CD4-positive, alpha-beta T cell (primary cell): Measurements from ENCODE around the gene MFN2. TPM values are rescaled to one million over a fixed set of nuclear protein-coding genes. Genes with fewer than 3 reads are reported as not detected.

Experiments
- ATAC-seq: fragments of 200-7000 bp; cut with Tn5 transposase; one replicate; pipeline ENCODE4 v1.10.0; 2022; ENCODE audit warnings: mild to moderate bottlenecking; ENCODE audit not compliant: poor library complexity
- CTCF ChIA-PET: fragments of 350-600 bp; sonication (Branson Sonifier 250); formaldehyde crosslinking; loops from one replicate; lab custom pipeline; 2021; ENCODE audit warnings: antibody characterized with exemption, inconsistent platforms; lab: Charles Lee
- POLR2A ChIA-PET: fragments of 350-600 bp; sonication (Branson Sonifier 250); formaldehyde crosslinking; loops from one replicate; lab custom pipeline; 2021; ENCODE audit warnings: antibody characterized with exemption, inconsistent platforms; lab: Charles Lee
- DNase-seq, 14 experiments: peaks; one replicate each; pipeline ENCODE4 v3.0.0-alpha.2; 2013 to 2020; ENCODE audit warnings: mixed read lengths in 2 of 14
- H3K27ac ChIP-seq, 2 donors: one replicate each; pipeline versions ENCODE4 v1.5.1 to v1.7.0; 2013; ENCODE audit warnings: low read length in 2 of 2, low read depth in 1 of 2, mild to moderate bottlenecking in 1 of 2
- H3K27me3 ChIP-seq, 2 experiments: 1 replicate in 1 of 2; 2 replicates in 1 of 2; pipeline versions ENCODE4 v1.6.1 to v1.7.0; 2013; ENCODE audit warnings: low read length in 2 of 2, control low read depth in 1 of 2, mild to moderate bottlenecking in 1 of 2, moderate library complexity in 1 of 2; ENCODE audit not compliant: insufficient read depth in 2 of 2, control insufficient read depth in 1 of 2
- H3K36me3 ChIP-seq: one replicate; pipeline ENCODE4 v1.6.1; 2013; ENCODE audit warnings: low read length, control low read depth; ENCODE audit not compliant: insufficient read depth
- H3K4me1 ChIP-seq: one replicate; pipeline ENCODE4 v1.6.1; 2013; ENCODE audit warnings: low read length, control low read depth; ENCODE audit not compliant: insufficient read depth
- H3K4me3 ChIP-seq: one replicate; pipeline ENCODE4 v1.5.1; 2013; ENCODE audit warnings: mild to moderate bottlenecking, low read length, moderate library complexity
- H3K9me3 ChIP-seq, 2 experiments: 1 replicate in 1 of 2; 2 replicates in 1 of 2; pipeline versions ENCODE4 v1.6.1 to v1.7.0; 2013; ENCODE audit warnings: low read length in 2 of 2, mild to moderate bottlenecking in 2 of 2, control low read depth in 1 of 2, moderate library complexity in 1 of 2; ENCODE audit not compliant: control insufficient read depth in 1 of 2, insufficient read depth in 1 of 2
- H3K27ac Mint-ChIP-seq: one replicate; pipeline ENCODE4 v1.8.0; 2020; ENCODE audit warnings: mixed read lengths
- H3K27me3 Mint-ChIP-seq: one replicate; pipeline ENCODE4 v1.8.0; 2021; ENCODE audit warnings: mixed read lengths
- H3K36me3 Mint-ChIP-seq: one replicate; pipeline ENCODE4 v1.8.0; 2021; ENCODE audit warnings: low read depth, mixed read lengths
- H3K4me1 Mint-ChIP-seq: one replicate; pipeline ENCODE4 v1.8.0; 2021; ENCODE audit warnings: low read depth, mixed read lengths
- H3K4me3 Mint-ChIP-seq: one replicate; pipeline ENCODE4 v1.8.0; 2020; ENCODE audit warnings: mild to moderate bottlenecking, mixed read lengths
- H3K9me3 Mint-ChIP-seq: one replicate; pipeline ENCODE4 v1.8.0; 2020; ENCODE audit warnings: mixed read lengths
- intact Hi-C, 2 experiments: fragments of 100-400 bp; cut with DNase I in 1 of 2; cut with micrococcal nuclease in 1 of 2; formaldehyde crosslinking; loops; one replicate each; pipeline versions ENCODE4 v1.15.1 to v1.9.0; 2023 to 2025; cut with DNase I, micrococcal nuclease
- total RNA-seq, 174 experiments: library from RNA in 2 of 174; stranded (reverse) in 2 of 174; gene quantifications; one replicate each; pipeline ENCODE4 v1.2.3 and lab custom pipeline; 2021 to 2026
- TF ChIP-seq, protein P1 (sequence below): fragments of 200-600 bp; IDR thresholded peaks from one replicate; pipeline ENCODE4 v1.8.0; 2022; ENCODE audit warnings: antibody characterized with exemption, mild to moderate bottlenecking

The MFN2 gene
- total RNA-seq, 2 experiments from 2014 or later, result 33.0 to 38.1 TPM

- TF ChIP-seq, protein P1, sequence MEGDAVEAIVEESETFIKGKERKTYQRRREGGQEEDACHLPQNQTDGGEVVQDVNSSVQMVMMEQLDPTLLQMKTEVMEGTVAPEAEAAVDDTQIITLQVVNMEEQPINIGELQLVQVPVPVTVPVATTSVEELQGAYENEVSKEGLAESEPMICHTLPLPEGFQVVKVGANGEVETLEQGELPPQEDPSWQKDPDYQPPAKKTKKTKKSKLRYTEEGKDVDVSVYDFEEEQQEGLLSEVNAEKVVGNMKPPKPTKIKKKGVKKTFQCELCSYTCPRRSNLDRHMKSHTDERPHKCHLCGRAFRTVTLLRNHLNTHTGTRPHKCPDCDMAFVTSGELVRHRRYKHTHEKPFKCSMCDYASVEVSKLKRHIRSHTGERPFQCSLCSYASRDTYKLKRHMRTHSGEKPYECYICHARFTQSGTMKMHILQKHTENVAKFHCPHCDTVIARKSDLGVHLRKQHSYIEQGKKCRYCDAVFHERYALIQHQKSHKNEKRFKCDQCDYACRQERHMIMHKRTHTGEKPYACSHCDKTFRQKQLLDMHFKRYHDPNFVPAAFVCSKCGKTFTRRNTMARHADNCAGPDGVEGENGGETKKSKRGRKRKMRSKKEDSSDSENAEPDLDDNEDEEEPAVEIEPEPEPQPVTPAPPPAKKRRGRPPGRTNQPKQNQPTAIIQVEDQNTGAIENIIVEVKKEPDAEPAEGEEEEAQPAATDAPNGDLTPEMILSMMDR, result no peak
- ATAC-seq, result no peak
These were observed 35.3 kb downstream of the MFN2 start for GRCh38 chr1:12015499-12015898.

GRCh38 chr1:12016182-12016581 is 35.9 kb downstream of the MFN2 start:
- TF ChIP-seq, protein P1, result no peak
- H3K27me3 Mint-ChIP-seq, result no peaks in the 10 kb centered on the region
- H3K27ac Mint-ChIP-seq, result no peak overlapping the region
- no peak for ATAC-seq
- no peaks in the 10 kb centered on the region for H3K27me3 ChIP-seq
- intact Hi-C loops, result no loop called here
- peaks cover 16% of the 10 kb centered on the region for H3K36me3 ChIP-seq
- H3K4me1 Mint-ChIP-seq, result peaks cover 12% of the 10 kb centered on the region
- CTCF ChIA-PET, result no interaction called here
- no peak for DNase-seq
- no peak overlapping the region for H3K4me3 ChIP-seq
- no peak overlapping the region for H3K27ac ChIP-seq
- H3K4me1 ChIP-seq, result peaks cover 15% of the 10 kb centered on the region
- POLR2A ChIA-PET, result interaction anchor here (0.7 kb wide), 1 partner anchor 63 kb away, joined by 4 read pairs; no protein-coding TSS in a partner anchor
- peaks cover 28% of the 10 kb centered on the region for H3K36me3 Mint-ChIP-seq
- no peaks in the 10 kb centered on the region for H3K9me3 ChIP-seq
- H3K4me3 Mint-ChIP-seq, result peak overlapping the region; percentile 14
- no peaks in the 10 kb centered on the region for H3K9me3 Mint-ChIP-seq

More at GRCh38 chr1:12015499-12015898, 35.3 kb downstream of the MFN2 start:
- no peaks in the 10 kb centered on the region for H3K9me3 Mint-ChIP-seq
- Histone ChIP-seq H3K9me3 (no peaks in the 10 kb centered on the region), H3K27ac (no peak overlapping the region), H3K27me3 (no peaks in the 10 kb centered on the region), H3K36me3 (peaks cover 22% of the 10 kb centered on the region), H3K4me3 (no peak overlapping the region), H3K4me1 (peaks cover 14% of the 10 kb centered on the region)
- intact Hi-C loops, result no loop called here
- no peak overlapping the region for H3K27ac Mint-ChIP-seq
- peaks cover 12% of the 10 kb centered on the region for H3K4me1 Mint-ChIP-seq
- peaks cover 35% of the 10 kb centered on the region for H3K36me3 Mint-ChIP-seq
- ChIA-PET POLR2A (no interaction called here), CTCF (no interaction called here)
- no peak overlapping the region for H3K4me3 Mint-ChIP-seq
- DNase-seq, result no peak
- H3K27me3 Mint-ChIP-seq, result no peaks in the 10 kb centered on the region

- peak overlapping the region; percentile 77 for H3K27ac Mint-ChIP-seq
- H3K9me3 Mint-ChIP-seq, result no peaks in the 10 kb centered on the region
- Histone ChIP-seq H3K27ac (peak overlapping the region in 1 of 2 donors; percentile 17), H3K4me3 (peak overlapping the region; percentile 81), H3K27me3 (no peaks in the 10 kb centered on the region), H3K4me1 (peaks cover 19% of the 10 kb centered on the region), H3K9me3 (no peaks in the 10 kb centered on the region), H3K36me3 (peaks cover 17% of the 10 kb centered on the region)
- TF ChIP-seq, protein P1, result no peak
- CTCF ChIA-PET, result no interaction called here
- DNase-seq, result peak in 2 of 14 experiments; percentile 36 to 40
- peaks cover 15% of the 10 kb centered on the region for H3K36me3 Mint-ChIP-seq
- POLR2A ChIA-PET, result interaction anchor here (0.5 to 3.3 kb wide), 6 partner anchors 37 to 158 kb away, joined by 3 to 55 read pairs (median 5); partner anchors contain the start of genes MFN2 and TNFRSF8
- H3K27me3 Mint-ChIP-seq, result no peaks in the 10 kb centered on the region
- peak overlapping the region; percentile 87 for H3K4me3 Mint-ChIP-seq
- peaks cover 12% of the 10 kb centered on the region for H3K4me1 Mint-ChIP-seq
- intact Hi-C loops, result loop anchor here (1.0 to 2.0 kb wide), 2 partner anchors 40 to 111 kb away; partner anchors contain the start of gene MFN2 (in 2 of the 2)
- no peak for ATAC-seq
These were observed 39.7 kb downstream of the MFN2 start for GRCh38 chr1:12019858-12020509.
